ENCODE data around the gene GID4. TPM values are rescaled to one million over a fixed set of nuclear protein-coding genes. Genes with fewer than 3 reads are reported as not detected.

Gene GID4
- total RNA-seq, 2 experiments from 2014 or later: 6.7 to 7.7 TPM

GRCh38 chr17:18018411-18018921, 20.7 kb upstream of the GID4 start:
- ChIA-PET POLR2A (interaction anchor here (0.6 to 0.7 kb wide), 2 partner anchors 21 to 254 kb away, joined by 4 to 5 read pairs; no protein-coding TSS in a partner anchor), CTCF (interaction anchor here (1.2 kb wide), 1 partner anchor 16 kb away, joined by 4 read pairs; no protein-coding TSS in a partner anchor)
- Mint-ChIP-seq H3K27me3 (no peaks in the 10 kb centered on the region), H3K4me1 (peaks cover 3% of the 10 kb centered on the region), H3K4me3 (no peak overlapping the region), H3K9me3 (ENCODE audit: low read depth) (no peaks in the 10 kb centered on the region), H3K36me3 (ENCODE audit: low read depth) (peaks cover 5% of the 10 kb centered on the region), H3K27ac (no peak overlapping the region)
- DNase-seq (no peak), ATAC-seq (no peak)
- intact Hi-C loops (cut with DNase I, micrococcal nuclease): no loop called here

- DNase-seq: no peak
- peaks cover 4% of the 10 kb centered on the region for H3K36me3 Mint-ChIP-seq (ENCODE audit: low read depth)
- no peak for ATAC-seq
- POLR2A ChIA-PET: no interaction called here
- intact Hi-C loops (cut with DNase I, micrococcal nuclease): loop anchor here in 1 of 2 experiments (10.0 kb wide), 1 partner anchor 665 kb away; no protein-coding TSS in a partner anchor
- no peak overlapping the region for H3K27ac Mint-ChIP-seq
- no peaks in the 10 kb centered on the region for H3K27me3 Mint-ChIP-seq
- H3K9me3 Mint-ChIP-seq (ENCODE audit: low read depth): no peaks in the 10 kb centered on the region
- CTCF ChIA-PET: no interaction called here
- H3K4me3 Mint-ChIP-seq: no peak overlapping the region
- no peaks in the 10 kb centered on the region for H3K4me1 Mint-ChIP-seq
Measured at GRCh38 chr17:18019838-18020154, 19.4 kb upstream of the GID4 start.

GRCh38 chr17:18020971-18021370, 18.2 kb upstream of the GID4 start:
- H3K4me1 Mint-ChIP-seq: peaks cover 9% of the 10 kb centered on the region
- ChIA-PET CTCF (interaction anchor here (0.6 to 5.5 kb wide), 2 partner anchors 13 to 312 kb away, joined by 3 to 28 read pairs; no protein-coding TSS in a partner anchor), POLR2A (no interaction called here)
- no peak for DNase-seq
- intact Hi-C loops (cut with DNase I, micrococcal nuclease): loop anchor here in 1 of 2 experiments (10.0 kb wide), 1 partner anchor 666 kb away; no protein-coding TSS in a partner anchor
- ATAC-seq: no peak
- no peaks in the 10 kb centered on the region for H3K27me3 Mint-ChIP-seq
- H3K9me3 Mint-ChIP-seq (ENCODE audit: low read depth): no peaks in the 10 kb centered on the region
- H3K27ac Mint-ChIP-seq: no peak overlapping the region
- no peak overlapping the region for H3K4me3 Mint-ChIP-seq
- H3K36me3 Mint-ChIP-seq (ENCODE audit: low read depth): peaks cover 3% of the 10 kb centered on the region

- ChIA-PET CTCF (interaction anchor here (0.6 to 5.5 kb wide), 2 partner anchors 13 to 312 kb away, joined by 3 to 28 read pairs; no protein-coding TSS in a partner anchor), POLR2A (no interaction called here)
- no peak for ATAC-seq
- Mint-ChIP-seq H3K4me1 (peaks cover 13% of the 10 kb centered on the region), H3K36me3 (ENCODE audit: low read depth) (peaks cover 4% of the 10 kb centered on the region), H3K27ac (no peak overlapping the region), H3K9me3 (ENCODE audit: low read depth) (no peaks in the 10 kb centered on the region), H3K4me3 (no peak overlapping the region), H3K27me3 (no peaks in the 10 kb centered on the region)
- intact Hi-C loops (cut with DNase I, micrococcal nuclease): loop anchor here in 1 of 2 experiments (10.0 kb wide), 1 partner anchor 667 kb away; no protein-coding TSS in a partner anchor
- DNase-seq: no peak
Measured at GRCh38 chr17:18021372-18021771, 17.8 kb upstream of the GID4 start.

- intact Hi-C loops (cut with DNase I, micrococcal nuclease): loop anchor here in 1 of 2 experiments (10.0 kb wide), 1 partner anchor 671 kb away; no protein-coding TSS in a partner anchor
- peak; percentile 96 for ATAC-seq
- Mint-ChIP-seq H3K27ac (peak overlapping the region; percentile 23), H3K9me3 (ENCODE audit: low read depth) (no peaks in the 10 kb centered on the region), H3K36me3 (ENCODE audit: low read depth) (peaks cover 11% of the 10 kb centered on the region), H3K4me1 (peaks cover 13% of the 10 kb centered on the region), H3K27me3 (no peaks in the 10 kb centered on the region), H3K4me3 (no peak overlapping the region)
- ChIA-PET POLR2A (no interaction called here), CTCF (interaction anchor here (0.6 to 5.5 kb wide), 5 partner anchors 8 to 164 kb away, joined by 3 to 28 read pairs (median 3); no protein-coding TSS in a partner anchor)
- peak; percentile 64 for DNase-seq
Measured at GRCh38 chr17:18025241-18025944, 13.8 kb upstream of the GID4 start.

- Mint-ChIP-seq H3K4me3 (no peak overlapping the region), H3K36me3 (ENCODE audit: low read depth) (peaks cover 11% of the 10 kb centered on the region), H3K4me1 (peaks cover 13% of the 10 kb centered on the region), H3K27me3 (no peaks in the 10 kb centered on the region), H3K27ac (peak overlapping the region; percentile 23), H3K9me3 (ENCODE audit: low read depth) (no peaks in the 10 kb centered on the region)
- ChIA-PET CTCF (interaction anchor here (1.2 to 5.5 kb wide), 4 partner anchors 8 to 136 kb away, joined by 3 to 28 read pairs (median 4); no protein-coding TSS in a partner anchor), POLR2A (no interaction called here)
- DNase-seq: peak; percentile 40
- ATAC-seq: peak; percentile 39
- intact Hi-C loops (cut with DNase I, micrococcal nuclease): loop anchor here in 1 of 2 experiments (10.0 kb wide), 1 partner anchor 671 kb away; no protein-coding TSS in a partner anchor
Measured at GRCh38 chr17:18025945-18026776, 13.0 kb upstream of the GID4 start.

- ATAC-seq (no peak), DNase-seq (no peak)
- Mint-ChIP-seq H3K9me3 (ENCODE audit: low read depth) (no peaks in the 10 kb centered on the region), H3K36me3 (ENCODE audit: low read depth) (peaks cover 11% of the 10 kb centered on the region), H3K4me3 (no peak overlapping the region), H3K4me1 (peaks cover 13% of the 10 kb centered on the region), H3K27ac (no peak overlapping the region), H3K27me3 (no peaks in the 10 kb centered on the region)
- ChIA-PET CTCF (interaction anchor here (0.6 to 1.7 kb wide), 4 partner anchors 23 to 469 kb away, joined by 3 to 4 read pairs (median 3); no protein-coding TSS in a partner anchor), POLR2A (no interaction called here)
- intact Hi-C loops (cut with DNase I, micrococcal nuclease): loop anchor here in 1 of 2 experiments (10.0 kb wide), 1 partner anchor 672 kb away; no protein-coding TSS in a partner anchor
Measured at GRCh38 chr17:18027280-18027679, 11.9 kb upstream of the GID4 start.

GRCh38 chr17:18028114-18028951, 10.9 kb upstream of the GID4 start:
- no peaks in the 10 kb centered on the region for H3K27me3 Mint-ChIP-seq
- no peak overlapping the region for H3K4me3 Mint-ChIP-seq
- no peak for ATAC-seq
- no peak overlapping the region for H3K27ac Mint-ChIP-seq
- POLR2A ChIA-PET: no interaction called here
- CTCF ChIA-PET: interaction anchor here (0.6 to 1.8 kb wide), 6 partner anchors 9 to 138 kb away, joined by 3 to 6 read pairs (median 4); no protein-coding TSS in a partner anchor
- no peaks in the 10 kb centered on the region for H3K9me3 Mint-ChIP-seq (ENCODE audit: low read depth)
- H3K36me3 Mint-ChIP-seq (ENCODE audit: low read depth): peaks cover 11% of the 10 kb centered on the region
- peaks cover 23% of the 10 kb centered on the region for H3K4me1 Mint-ChIP-seq
- DNase-seq: no peak
- intact Hi-C loops (cut with DNase I, micrococcal nuclease): loop anchor here in 1 of 2 experiments (10.0 kb wide), 1 partner anchor 674 kb away; no protein-coding TSS in a partner anchor

GRCh38 chr17:18028952-18029540, 10.2 kb upstream of the GID4 start:
- ChIA-PET POLR2A (interaction anchor here (0.6 kb wide), 1 partner anchor 102 kb away, joined by 4 read pairs; no protein-coding TSS in a partner anchor), CTCF (interaction anchor here (0.7 to 1.8 kb wide), 5 partner anchors 9 to 143 kb away, joined by 3 to 6 read pairs (median 3); no protein-coding TSS in a partner anchor)
- no peak for ATAC-seq
- Mint-ChIP-seq H3K4me1 (peaks cover 26% of the 10 kb centered on the region), H3K36me3 (ENCODE audit: low read depth) (peaks cover 11% of the 10 kb centered on the region), H3K9me3 (ENCODE audit: low read depth) (no peaks in the 10 kb centered on the region), H3K27me3 (no peaks in the 10 kb centered on the region), H3K27ac (no peak overlapping the region), H3K4me3 (no peak overlapping the region)
- no peak for DNase-seq
- intact Hi-C loops (cut with DNase I, micrococcal nuclease): loop anchor here in 1 of 2 experiments (10.0 kb wide), 1 partner anchor 674 kb away; no protein-coding TSS in a partner anchor

GRCh38 chr17:18031955-18032354, 7.3 kb upstream of the GID4 start:
- DNase-seq: no peak
- no peak overlapping the region for H3K4me3 Mint-ChIP-seq
- ATAC-seq: no peak
- no peak overlapping the region for H3K27ac Mint-ChIP-seq
- H3K4me1 Mint-ChIP-seq: peaks cover 20% of the 10 kb centered on the region
- no peaks in the 10 kb centered on the region for H3K27me3 Mint-ChIP-seq
- intact Hi-C loops (cut with DNase I, micrococcal nuclease): loop anchor here in 1 of 2 experiments (2.0 kb wide), 2 partner anchors 37 to 219 kb away; no protein-coding TSS in a partner anchor
- H3K36me3 Mint-ChIP-seq (ENCODE audit: low read depth): peaks cover 6% of the 10 kb centered on the region
- ChIA-PET POLR2A (no interaction called here), CTCF (interaction anchor here (0.8 to 4.1 kb wide), 4 partner anchors 9 to 133 kb away, joined by 3 to 28 read pairs (median 5); no protein-coding TSS in a partner anchor)
- H3K9me3 Mint-ChIP-seq (ENCODE audit: low read depth): no peaks in the 10 kb centered on the region

Measured in activated CD4-positive, alpha-beta T cell treated with anti-CD3 and anti-CD28 coated beads for 36 hours (primary cell).